ENCODE measurements around the gene RAB10. TPM values are rescaled to one million over a fixed set of nuclear protein-coding genes. Genes with fewer than 3 reads are reported as not detected.
A peak's percentile ranks its signal among the peaks of the same experiment; 100 is the strongest.

Gene RAB10
- total and polyA plus RNA-seq, 2 of the 13 experiments (the other 11 are each of a cell fraction or from before 2014, with no cell fraction given), result 48.2 to 120 TPM

- no peak for TF ChIP-seq RBAK (CRISPR knock-in tag; IDR thresholded peaks at IDR 0.05)
- peak; percentile 91 for TF ChIP-seq ZNF781 (CRISPR knock-in tag; IDR thresholded peaks at IDR 0.05; ENCODE audit: borderline replicate concordance, not compliant biosample characterization)
- TF ChIP-seq RFXANK (CRISPR knock-in tag; IDR thresholded peaks at IDR 0.05), result no peak
- peak; percentile 77; the same call in 1 of the 2 replicates for TF ChIP-seq GFI1 (CRISPR knock-in tag; IDR thresholded peaks at IDR 0.05; ENCODE audit: borderline replicate concordance)
- TF ChIP-seq THYN1 (CRISPR knock-in tag; IDR thresholded peaks at IDR 0.05; ENCODE audit: borderline replicate concordance, low read depth), result no peak
- peak; percentile 76 for TF ChIP-seq MNT (IDR thresholded peaks at IDR 0.05)
- TF ChIP-seq ZSCAN31 (CRISPR knock-in tag; IDR thresholded peaks at IDR 0.05; ENCODE audit: low read depth), result peak; percentile 88
- TF ChIP-seq ZNF20 (CRISPR knock-in tag; IDR thresholded peaks at IDR 0.05), result no peak
- peak; percentile 79 for TF ChIP-seq ZNF589 (CRISPR knock-in tag; conservative IDR thresholded peaks at IDR 0.05)
- TF ChIP-seq CEBPG (CRISPR knock-in tag; IDR thresholded peaks at IDR 0.05), result peak; percentile 52
- no peak; the same call in 1 of the 2 replicates for TF ChIP-seq TP53 (CRISPR knock-in tag; conservative IDR thresholded peaks at IDR 0.05)
- peak; percentile 77; the same call in 1 of the 2 replicates for TF ChIP-seq IRX3 (CRISPR knock-in tag; IDR thresholded peaks at IDR 0.05; ENCODE audit: borderline replicate concordance, low read depth)
- TF ChIP-seq ZNF816 (CRISPR knock-in tag; IDR thresholded peaks at IDR 0.05; ENCODE audit: borderline replicate concordance), result 0 out of 2 replicates have a peak, but pooled peaks have one; percentile 6
- peak; percentile 86 for TF ChIP-seq TFDP1 (CRISPR knock-in tag; IDR thresholded peaks at IDR 0.05; ENCODE audit: borderline replicate concordance)
- TF ChIP-seq GATAD2A (CRISPR knock-in tag; IDR thresholded peaks at IDR 0.05), result peak; percentile 64
- TF ChIP-seq BRD4 (CRISPR knock-in tag; IDR thresholded peaks at IDR 0.05), result peak; percentile 99
- TF ChIP-seq ZNF224 (CRISPR knock-in tag; IDR thresholded peaks at IDR 0.05), result no peak
- TF ChIP-seq ZFP62 (CRISPR knock-in tag; IDR thresholded peaks at IDR 0.05), result no peak; the same call in 1 of the 2 replicates
- TF ChIP-seq SNAPC2 (CRISPR knock-in tag; IDR thresholded peaks at IDR 0.05), result peak; percentile 91; the same call in 1 of the 2 replicates
- peak; percentile 90; the same call in 1 of the 2 replicates for TF ChIP-seq ZNF839 (CRISPR knock-in tag; IDR thresholded peaks at IDR 0.05; ENCODE audit: borderline replicate concordance)
- TF ChIP-seq ZNF724P (CRISPR knock-in tag; IDR thresholded peaks at IDR 0.05; ENCODE audit: borderline replicate concordance), result no peak
- TF ChIP-seq RBFOX2 (IDR thresholded peaks at IDR 0.05; ENCODE audit: low read depth, low read length), result peak; percentile 99
- peak; percentile 97 for TF ChIP-seq PHF8 (CRISPR knock-in tag; IDR thresholded peaks at IDR 0.05)
- TF ChIP-seq ZNF33A (CRISPR knock-in tag; IDR thresholded peaks at IDR 0.05; ENCODE audit: borderline replicate concordance), result no peak
- peak; percentile 99 for TF ChIP-seq SALL2 (CRISPR knock-in tag; IDR thresholded peaks at IDR 0.05)
- no peak for TF ChIP-seq PRMT3 (CRISPR knock-in tag; IDR thresholded peaks at IDR 0.05; ENCODE audit: borderline replicate concordance, low read depth)
- no peak for TF ChIP-seq ZMAT5 (CRISPR knock-in tag; IDR thresholded peaks at IDR 0.05; ENCODE audit: borderline replicate concordance, low read depth)
- TF ChIP-seq ZBTB42 (CRISPR knock-in tag; IDR thresholded peaks at IDR 0.05), result peak; percentile 79; the same call in 1 of the 2 replicates
- TF ChIP-seq NKX3-1 (CRISPR knock-in tag; IDR thresholded peaks at IDR 0.05), result peak; percentile 93
- TF ChIP-seq NCOA1 (CRISPR knock-in tag; IDR thresholded peaks at IDR 0.05), result peak; percentile 97
Measured at GRCh38 chr2:26033818-26034636, at the start of gene RAB10 (continued).

All from HepG2 (cell line).